NCI-H82 treated with DMSO at 0.1 percent for 48 hours (cell line): ENCODE measurements around the gene LRRC7.
"Not testable (repeated sequence)": the region's sequence is repeated elsewhere in the genome, so short reads cannot be mapped to it uniquely, and the experiment has no call there.

Experiments
- DNase-seq: peaks from one replicate; lab custom pipeline; 2025; ENCODE audit not compliant: unreplicated experiment; lab: John Stamatoyannopoulos, UW

Gene LRRC7

GRCh38 chr1:70033266-70033873 lies 465.6 kb downstream of the LRRC7 start:
- DNase-seq, result no peak

- DNase-seq, result no peak
These were observed 466.2 kb downstream of the LRRC7 start for GRCh38 chr1:70033936-70034335.

- DNase-seq, result peak; percentile 54
These were observed 466.7 kb downstream of the LRRC7 start for GRCh38 chr1:70034403-70034802.

GRCh38 chr1:70038025-70038424 lies 470.3 kb downstream of the LRRC7 start:
- DNase-seq, result no peak

GRCh38 chr1:70039485-70039884 lies 471.8 kb downstream of the LRRC7 start:
- no peak for DNase-seq

- DNase-seq, result no peak
These were observed 473.8 kb downstream of the LRRC7 start for GRCh38 chr1:70041317-70042045.

GRCh38 chr1:70042090-70042731 lies 474.5 kb downstream of the LRRC7 start:
- DNase-seq, result no peak

GRCh38 chr1:70043804-70044203 lies 476.1 kb downstream of the LRRC7 start:
- DNase-seq, result no peak

- DNase-seq, result no peak
These were observed 477.1 kb downstream of the LRRC7 start for GRCh38 chr1:70044832-70045231.

GRCh38 chr1:70045581-70045980 lies 477.9 kb downstream of the LRRC7 start:
- DNase-seq, result not testable (repeated sequence)

GRCh38 chr1:70048336-70049094 lies 480.8 kb downstream of the LRRC7 start:
- no peak for DNase-seq

GRCh38 chr1:70051926-70052325 lies 484.2 kb downstream of the LRRC7 start:
- no peak for DNase-seq

- DNase-seq, result no peak
These were observed 489.8 kb downstream of the LRRC7 start for GRCh38 chr1:70057500-70057899.

- no peak for DNase-seq
These were observed 493.5 kb downstream of the LRRC7 start for GRCh38 chr1:70061231-70061630.

- no peak for DNase-seq
These were observed 496.1 kb downstream of the LRRC7 start for GRCh38 chr1:70063861-70064260.

- no peak for DNase-seq
These were observed 499.0 kb downstream of the LRRC7 start for GRCh38 chr1:70066711-70067110.

GRCh38 chr1:70071601-70072000 lies 503.9 kb downstream of the LRRC7 start:
- DNase-seq, result no peak

- DNase-seq, result peak; percentile 30
These were observed 504.6 kb downstream of the LRRC7 start for GRCh38 chr1:70072231-70072751.

- DNase-seq, result no peak
These were observed 508.0 kb downstream of the LRRC7 start for GRCh38 chr1:70075761-70076160.

GRCh38 chr1:70077066-70077465 lies 509.3 kb downstream of the LRRC7 start:
- DNase-seq, result no peak

GRCh38 chr1:70079546-70079945 lies 511.8 kb downstream of the LRRC7 start:
- DNase-seq, result no peak
